NB4 (cell line): ENCODE data around the gene STPG1.

Source experiments
- DNase-seq: peaks from one replicate; pipeline ENCODE4 v3.0.0; 2010; ENCODE audit warnings: low read depth
- H3K4me3 ChIP-seq: one replicate; pipeline ENCODE4 v1.5.1; 2011; ENCODE audit warnings: mild to moderate bottlenecking, low read depth, low read length, moderate library complexity
- CTCF ChIP-seq: IDR thresholded peaks from one replicate; pipeline ENCODE4 v1.5.1; 2012; ENCODE audit warnings: low read depth, low read length
- MAX ChIP-seq: IDR thresholded peaks from 2 replicates; pipeline ENCODE4 v1.6.1; 2011; ENCODE audit warnings: low read depth, low read length
- MYC ChIP-seq: IDR thresholded peaks from 2 replicates; pipeline ENCODE4 v1.6.1; 2011; ENCODE audit warnings: low read depth, low read length
- POLR2A ChIP-seq: IDR thresholded peaks from 2 replicates; pipeline ENCODE4 v1.6.1; 2011; ENCODE audit warnings: mild to moderate bottlenecking; ENCODE audit not compliant: insufficient read length; ENCODE audit errors: extremely low read depth

The STPG1 gene

GRCh38 chr1:24424207-24424606, 10.6 kb upstream of the STPG1 start:
- TF ChIP-seq CTCF = no peak
- TF ChIP-seq MYC = no peak
- TF ChIP-seq MAX = no peak
- no peak for TF ChIP-seq POLR2A
- no peak for DNase-seq
- no peak overlapping the region for H3K4me3 ChIP-seq

GRCh38 chr1:24421502-24421901, 7.9 kb upstream of the STPG1 start:
- DNase-seq = no peak
- H3K4me3 ChIP-seq = no peak overlapping the region
- no peak for TF ChIP-seq POLR2A

GRCh38 chr1:24420547-24420946, 7.0 kb upstream of the STPG1 start:
- TF ChIP-seq CTCF = no peak
- no peak for TF ChIP-seq MYC
- TF ChIP-seq MAX = no peak
- no peak for TF ChIP-seq POLR2A

GRCh38 chr1:24418898-24419628, 5.5 kb upstream of the STPG1 start:
- DNase-seq = peak; percentile 31
- H3K4me3 ChIP-seq = no peak overlapping the region
- TF ChIP-seq MAX (no peak), MYC (no peak), POLR2A (no peak), CTCF (no peak)

More at GRCh38 chr1:24420547-24420946, 7.0 kb upstream of the STPG1 start:
- peak; percentile 40 for DNase-seq
- no peak overlapping the region for H3K4me3 ChIP-seq

GRCh38 chr1:24417681-24418080, 4.1 kb upstream of the STPG1 start:
- no peak for TF ChIP-seq CTCF
- TF ChIP-seq MAX = no peak
- TF ChIP-seq POLR2A = no peak
- TF ChIP-seq MYC = no peak
- DNase-seq = no peak
- H3K4me3 ChIP-seq = no peak overlapping the region

GRCh38 chr1:24416666-24417391, 3.2 kb upstream of the STPG1 start:
- peak overlapping the region; percentile 91 for H3K4me3 ChIP-seq

More at GRCh38 chr1:24416666-24417391, 3.2 kb upstream of the STPG1 start:
- no peak for TF ChIP-seq POLR2A
- no peak for TF ChIP-seq MAX
- TF ChIP-seq MYC = no peak
- TF ChIP-seq CTCF = no peak
- peak; percentile 42 for DNase-seq
